ENCODE results near the gene BABAM2.

- TF ChIP-seq CREB1 (IDR thresholded peaks at IDR 0.05; ENCODE audit: low read depth) (no peak), CTCF (IDR thresholded peaks at IDR 0.05 in 2 of 3, conservative IDR thresholded peaks at IDR 0.05 in 1 of 3; ENCODE audit: control insufficient read depth in 2 of 3, extremely low read depth in 1 of 3, insufficient read depth in 1 of 3, low read depth in 3 of 3, low read length in 3 of 3) (no peak), MEF2A (IDR thresholded peaks at IDR 0.05; ENCODE audit: insufficient read depth, low read depth, low read length) (no peak), REST (IDR thresholded peaks at IDR 0.05; ENCODE audit: low read depth, low read length) (no peak), POLR2AphosphoS2 (IDR thresholded peaks at IDR 0.05; ENCODE audit: low read depth, low read length) (no peak), SMAD1 (IDR thresholded peaks at IDR 0.05; ENCODE audit: low read depth, partially characterized antibody) (no peak), MXI1 (IDR thresholded peaks at IDR 0.05; ENCODE audit: low read depth, low read length) (no peak), EZH2 (IDR thresholded peaks at IDR 0.05; ENCODE audit: borderline replicate concordance, control insufficient read depth, low read depth, low read length) (no peak), ATF3 (IDR thresholded peaks at IDR 0.05; ENCODE audit: borderline replicate concordance, extremely low read depth, low read depth, low read length) (no peak), POLR2AphosphoS5 (IDR thresholded peaks at IDR 0.05; ENCODE audit: low read length) (no peak)
Measured at GRCh38 chr2:27920148-27920885, 29.8 kb downstream of the BABAM2 start.
